Thyroid gland (tissue), 4 donors: ENCODE data around the gene ZNF597. TPM values are rescaled to one million over a fixed set of nuclear protein-coding genes. Genes with fewer than 3 reads are reported as not detected.

Experiments used
- DNase-seq, 2 donors: peaks; one replicate each; pipeline ENCODE4 v3.0.0-alpha.2; 2019
- H3K27ac ChIP-seq, 3 donors: fragments of 200-600 bp; sonication (generic); 1 replicate in 2 of 3; 2 replicates in 1 of 3; pipeline ENCODE4 v1.5.1; 2016 to 2019; ENCODE audit warnings: mild to moderate bottlenecking in 1 of 3, moderate library complexity in 1 of 3
- H3K27me3 ChIP-seq: fragments of 200-600 bp; sonication (generic); one replicate; pipeline ENCODE4 v1.5.1; 2019
- H3K36me3 ChIP-seq, 2 donors: fragments of 200-600 bp; sonication (generic); one replicate each; pipeline ENCODE4 v1.5.1; 2016 to 2019
- H3K4me1 ChIP-seq, 2 donors: fragments of 200-600 bp; sonication (generic); one replicate each; pipeline ENCODE4 v1.5.1; 2017 to 2019
- H3K4me3 ChIP-seq, 3 donors: fragments of 200-600 bp; sonication (generic); replicated peaks in 1 of 3; 1 replicate in 2 of 3; 2 replicates in 1 of 3; pipeline ENCODE4 v1.5.1; 2016; ENCODE audit warnings: mild to moderate bottlenecking in 1 of 3
- H3K9me3 ChIP-seq: fragments of 200-600 bp; sonication (generic); one replicate; pipeline ENCODE4 v1.5.1; 2017
- POLR2A ChIP-seq, 2 donors: fragments of 450-650 bp; IDR thresholded peaks; one replicate each; pipeline ENCODE4 v1.6.1; 2017; ENCODE audit warnings: antibody characterized with exemption in 2 of 2, mild to moderate bottlenecking in 2 of 2, moderate library complexity in 1 of 2
- WGBS, 2 donors: methylation state at CpG; one replicate each; pipeline ENCODE4 v1.1.5; 2017; 5-methylcytosine and 5-hydroxymethylcytosine counted together
- intact Hi-C: fragments of 100-400 bp; cut with DNase I; formaldehyde crosslinking; loops from one replicate; pipeline ENCODE4 v1.15.1; 2023
- total RNA-seq, 4 donors: library from RNA; depleted of rRNA; stranded (reverse); fragments of >200 nt; gene quantifications; one replicate each; pipeline ENCODE4 v1.2.3, GENCODE V29; 2016
- TF ChIP-seq, protein P1 (sequence below), 6 experiments: fragments of 200-600 bp in 3 of 6; fragments of 450-650 bp in 3 of 6; sonication (generic) in 3 of 6; IDR thresholded peaks; one replicate each; pipeline ENCODE4 v1.5.1; 2016 to 2019; ENCODE audit warnings: antibody characterized with exemption in 6 of 6, mild to moderate bottlenecking in 2 of 6, inconsistent platforms in 1 of 6, moderate library complexity in 1 of 6

The ZNF597 gene, protein sequence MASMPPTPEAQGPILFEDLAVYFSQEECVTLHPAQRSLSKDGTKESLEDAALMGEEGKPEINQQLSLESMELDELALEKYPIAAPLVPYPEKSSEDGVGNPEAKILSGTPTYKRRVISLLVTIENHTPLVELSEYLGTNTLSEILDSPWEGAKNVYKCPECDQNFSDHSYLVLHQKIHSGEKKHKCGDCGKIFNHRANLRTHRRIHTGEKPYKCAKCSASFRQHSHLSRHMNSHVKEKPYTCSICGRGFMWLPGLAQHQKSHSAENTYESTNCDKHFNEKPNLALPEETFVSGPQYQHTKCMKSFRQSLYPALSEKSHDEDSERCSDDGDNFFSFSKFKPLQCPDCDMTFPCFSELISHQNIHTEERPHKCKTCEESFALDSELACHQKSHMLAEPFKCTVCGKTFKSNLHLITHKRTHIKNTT
- 1 to 10 TPM; 2.7 to 6.8 (median 4.3) TPM for total RNA-seq

DNA sequence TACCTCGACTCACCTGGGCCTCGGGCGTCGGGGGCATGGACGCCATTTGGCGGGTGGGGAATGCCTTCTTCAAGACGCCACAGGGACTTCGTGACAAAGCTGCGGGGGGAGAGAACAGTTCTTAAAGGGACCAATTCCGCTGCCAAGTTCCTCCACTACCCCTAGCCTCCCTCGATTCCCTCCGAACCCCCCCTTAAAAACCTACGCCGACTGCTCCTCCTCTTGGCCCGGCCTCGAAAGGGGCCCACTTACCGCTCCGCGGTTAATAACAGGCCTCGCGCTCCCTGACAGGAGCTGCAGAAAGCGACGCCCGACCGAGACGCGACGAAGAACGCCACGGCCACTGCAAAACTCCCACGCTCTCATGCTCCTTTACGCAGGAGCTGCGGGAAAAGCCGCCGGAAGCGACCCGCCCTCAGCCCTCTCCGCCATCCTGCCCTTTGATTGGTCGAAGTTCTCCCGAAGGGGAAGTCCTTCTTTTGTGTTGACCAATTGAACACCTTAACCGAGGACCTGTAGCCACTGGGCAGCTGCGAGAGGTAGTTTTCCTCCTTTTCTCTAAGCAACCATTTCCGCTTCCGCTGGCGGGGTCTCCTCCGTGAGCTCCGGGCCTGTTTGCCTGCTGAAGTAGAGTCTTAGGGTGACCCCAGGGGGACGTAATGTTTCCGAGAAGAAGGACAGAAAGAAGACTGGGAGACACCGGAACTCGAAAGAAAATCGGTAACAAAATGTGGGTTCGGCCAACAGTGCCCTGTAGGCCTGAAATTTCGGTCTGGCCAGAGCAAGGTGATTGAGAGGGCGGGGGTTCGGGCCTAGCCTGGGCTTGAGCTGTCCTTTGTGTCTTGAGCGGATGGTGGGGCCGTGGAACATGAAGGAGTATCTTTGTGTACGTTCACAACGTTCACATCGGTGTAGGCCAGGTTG lies at the start of gene ZNF597, which contains the start of gene NAA60:
Gene ZNF597, minus strand, starts transcription at position 397 of the 924 bp plus-strand sequence. Its CDS starts 351 bp downstream, at position 46.
Gene NAA60, plus strand, starts transcription at position 573 of the 924 bp plus-strand sequence. CDS start 32,548 bp downstream, outside the sequence.
- Histone ChIP-seq H3K4me1 (peaks cover 6 to 7% of the 10 kb centered on the region in 2 donors), H3K4me3 (peak within 1 kb of the TSS; percentile 6 to 51 (median 12)), H3K9me3 (no peaks in the 10 kb centered on the region), H3K27ac (peak within 1 kb of the TSS in 1 of 3 donors; percentile 61), H3K27me3 (no peaks in the 10 kb centered on the region), H3K36me3 (no peaks in the 10 kb centered on the region)
- intact Hi-C loops = no loop called here
- TF ChIP-seq POLR2A (IDR thresholded peaks at IDR 0.05) = peak in 1 of 2 donors; percentile 48
- TF ChIP-seq, protein P1, sequence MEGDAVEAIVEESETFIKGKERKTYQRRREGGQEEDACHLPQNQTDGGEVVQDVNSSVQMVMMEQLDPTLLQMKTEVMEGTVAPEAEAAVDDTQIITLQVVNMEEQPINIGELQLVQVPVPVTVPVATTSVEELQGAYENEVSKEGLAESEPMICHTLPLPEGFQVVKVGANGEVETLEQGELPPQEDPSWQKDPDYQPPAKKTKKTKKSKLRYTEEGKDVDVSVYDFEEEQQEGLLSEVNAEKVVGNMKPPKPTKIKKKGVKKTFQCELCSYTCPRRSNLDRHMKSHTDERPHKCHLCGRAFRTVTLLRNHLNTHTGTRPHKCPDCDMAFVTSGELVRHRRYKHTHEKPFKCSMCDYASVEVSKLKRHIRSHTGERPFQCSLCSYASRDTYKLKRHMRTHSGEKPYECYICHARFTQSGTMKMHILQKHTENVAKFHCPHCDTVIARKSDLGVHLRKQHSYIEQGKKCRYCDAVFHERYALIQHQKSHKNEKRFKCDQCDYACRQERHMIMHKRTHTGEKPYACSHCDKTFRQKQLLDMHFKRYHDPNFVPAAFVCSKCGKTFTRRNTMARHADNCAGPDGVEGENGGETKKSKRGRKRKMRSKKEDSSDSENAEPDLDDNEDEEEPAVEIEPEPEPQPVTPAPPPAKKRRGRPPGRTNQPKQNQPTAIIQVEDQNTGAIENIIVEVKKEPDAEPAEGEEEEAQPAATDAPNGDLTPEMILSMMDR (IDR thresholded peaks at IDR 0.05) = no peak
- peak; percentile 83 to 84 for DNase-seq
- WGBS, 2 donors = 56 to 57% methylated on average over 56 to 61 of the region's 61 CpGs

DNA sequence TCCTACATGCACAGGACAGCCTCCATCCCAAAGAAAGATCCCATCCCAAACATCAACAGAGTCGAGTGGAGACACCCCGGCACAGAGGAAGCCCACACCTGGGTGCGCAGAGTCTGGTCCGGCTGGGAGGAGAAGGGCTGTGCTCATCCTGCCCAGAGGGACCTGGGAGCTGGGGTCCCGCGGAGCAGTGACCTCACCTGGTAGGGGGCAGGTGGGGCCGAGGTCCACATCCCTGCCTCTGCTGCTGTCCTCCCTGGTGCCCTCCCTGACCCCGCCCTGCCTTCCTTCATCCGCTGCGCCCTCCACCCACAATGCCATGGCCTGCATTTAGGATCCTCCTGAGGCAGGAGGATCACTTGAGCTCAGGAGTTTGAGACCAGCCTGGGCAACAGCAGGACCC lies 49.1 kb upstream of the ZNF597 start:
- H3K4me1 ChIP-seq = peaks cover 0 to 3% of the 10 kb centered on the region in 2 donors
- no peak overlapping the region for H3K4me3 ChIP-seq
- TF ChIP-seq, protein P1 (IDR thresholded peaks at IDR 0.05) = no peak
- no peak for TF ChIP-seq POLR2A (IDR thresholded peaks at IDR 0.05)
- 81 to 87% methylated on average over 6 to 10 of the region's 10 CpGs for WGBS, 2 donors
- no peaks in the 10 kb centered on the region for H3K27me3 ChIP-seq
- H3K9me3 ChIP-seq = no peaks in the 10 kb centered on the region
- intact Hi-C loops = no loop called here
- no peaks in the 10 kb centered on the region for H3K36me3 ChIP-seq
- no peak overlapping the region for H3K27ac ChIP-seq
- no peak for DNase-seq

GRCh38 chr16:3490911-3491629 lies 47.8 kb upstream of the ZNF597 start:
- H3K9me3 ChIP-seq = no peaks in the 10 kb centered on the region
- DNase-seq = no peak
- H3K36me3 ChIP-seq = peaks cover 4 to 7% of the 10 kb centered on the region in 2 donors
- H3K4me3 ChIP-seq = no peak overlapping the region
- TF ChIP-seq, protein P1 (IDR thresholded peaks at IDR 0.05) = no peak
- TF ChIP-seq POLR2A (IDR thresholded peaks at IDR 0.05) = no peak
- WGBS, 2 donors = 43 to 57% methylated on average over 12 to 17 of the region's 17 CpGs
- peaks cover 0 to 3% of the 10 kb centered on the region in 2 donors for H3K4me1 ChIP-seq
- H3K27ac ChIP-seq = no peak overlapping the region
- intact Hi-C loops = no loop called here
- H3K27me3 ChIP-seq = no peaks in the 10 kb centered on the region

- intact Hi-C loops = no loop called here
- Histone ChIP-seq H3K4me1 (peaks cover 0 to 3% of the 10 kb centered on the region in 2 donors), H3K27ac (no peak overlapping the region), H3K36me3 (peaks cover 25 to 30% of the 10 kb centered on the region in 2 donors), H3K9me3 (no peaks in the 10 kb centered on the region), H3K27me3 (no peaks in the 10 kb centered on the region), H3K4me3 (no peak overlapping the region)
- DNase-seq = no peak
- no peak for TF ChIP-seq POLR2A (IDR thresholded peaks at IDR 0.05)
- TF ChIP-seq, protein P1 (IDR thresholded peaks at IDR 0.05) = no peak
- 70 to 87% methylated on average over 9 to 10 of the region's 13 CpGs for WGBS, 2 donors
Measured at GRCh38 chr16:3488801-3489200, 45.5 kb upstream of the ZNF597 start.
